GM23248 (cell line): ENCODE results near the gene RIT2. TPM values are rescaled to one million over a fixed set of nuclear protein-coding genes. Genes with fewer than 3 reads are reported as not detected.

Experiments used
- DNase-seq: peaks from one replicate; pipeline ENCODE4 v3.0.0-alpha.2; 2015
- H2AFZ ChIP-seq: fragments of 200-600 bp; sonication (generic); 2 replicates; pipeline ENCODE4 v1.6.1; 2016; ENCODE audit warnings: antibody characterized with exemption
- H3F3A ChIP-seq: fragments of 200-600 bp; sonication (generic); 2 replicates; pipeline ENCODE4 v1.6.1; 2016; ENCODE audit warnings: mild to moderate bottlenecking, antibody characterized with exemption, mixed run types; ENCODE audit not compliant: insufficient read depth
- H3K27ac ChIP-seq: fragments of 200-600 bp; sonication (generic); 2 replicates; pipeline ENCODE4 v1.5.1; 2016; ENCODE audit warnings: mild to moderate bottlenecking
- H3K27me3 ChIP-seq: fragments of 200-600 bp; sonication (generic); replicated peaks from 2 replicates; pipeline ENCODE4 v1.6.1; 2016; ENCODE audit warnings: mild to moderate bottlenecking; ENCODE audit not compliant: insufficient read depth
- H3K36me3 ChIP-seq: fragments of 200-600 bp; sonication (generic); 2 replicates; pipeline ENCODE4 v1.6.1; 2016; ENCODE audit warnings: low read depth, mild to moderate bottlenecking
- H3K4me1 ChIP-seq: fragments of 200-600 bp; sonication (generic); 2 replicates; pipeline ENCODE4 v1.6.1; 2016; ENCODE audit warnings: mild to moderate bottlenecking; ENCODE audit not compliant: insufficient read depth
- H3K4me2 ChIP-seq: fragments of 200-600 bp; sonication (generic); one replicate; pipeline ENCODE4 v1.6.1; 2016; ENCODE audit warnings: mild to moderate bottlenecking; ENCODE audit not compliant: unreplicated experiment
- H3K4me3 ChIP-seq: fragments of 200-600 bp; sonication (generic); 2 replicates; pipeline ENCODE4 v1.5.1; 2016; ENCODE audit warnings: mild to moderate bottlenecking
- H3K79me2 ChIP-seq: fragments of 200-600 bp; sonication (generic); 2 replicates; pipeline ENCODE4 v1.6.1; 2016; ENCODE audit warnings: mild to moderate bottlenecking; ENCODE audit not compliant: insufficient read depth
- H3K9ac ChIP-seq: fragments of 200-600 bp; sonication (generic); 2 replicates; pipeline ENCODE4 v1.6.1; 2016; ENCODE audit warnings: mild to moderate bottlenecking
- H3K9me2 ChIP-seq: fragments of 200-600 bp; sonication (generic); 2 replicates; pipeline ENCODE4 v1.6.1; 2016; ENCODE audit warnings: mixed run types, mild to moderate bottlenecking, moderate library complexity; ENCODE audit not compliant: insufficient read depth
- H3K9me3 ChIP-seq: fragments of 200-600 bp; sonication (generic); one replicate; pipeline ENCODE4 v1.6.1; 2017; ENCODE audit warnings: low read depth
- H4K20me1 ChIP-seq: fragments of 200-600 bp; sonication (generic); 2 replicates; pipeline ENCODE4 v1.6.0; 2016; ENCODE audit not compliant: insufficient read depth
- EZH2 ChIP-seq: fragments of 200-600 bp; sonication (generic); IDR thresholded peaks from 2 replicates; pipeline ENCODE4 v1.6.1; 2018; ENCODE audit warnings: antibody characterized with exemption, mild to moderate bottlenecking; ENCODE audit not compliant: insufficient read depth, poor library complexity, severe bottlenecking
- EZH2phosphoT487 ChIP-seq: fragments of 200-600 bp; sonication (generic); IDR thresholded peaks from 2 replicates; pipeline ENCODE4 v1.6.1; 2018; ENCODE audit warnings: antibody characterized with exemption, moderate library complexity, mild to moderate bottlenecking, low read depth; ENCODE audit not compliant: insufficient read depth
- WGBS, 2 experiments: methylation state at CpG; one replicate each; pipeline ENCODE4 v1.1.6; 2015 to 2017; ENCODE audit warnings: low lambda C conversion rate in 2 of 2, low coverage in 1 of 2; ENCODE audit errors: missing lambda C conversion rate in 2 of 2; 5-methylcytosine and 5-hydroxymethylcytosine counted together
- in situ Hi-C: fragments of 300-500 bp; cut with MboI; formaldehyde crosslinking; loops from 2 replicates; pipeline ENCODE4 v1.15.0; 2020
- polyA plus RNA-seq: library from polyadenylated mRNA; unstranded; fragments of >200 nt; fragmentation: Nextera tagmentation; extraction: Ambion mirVana; gene quantifications from 2 replicates; pipeline ENCODE4 v1.2.1, GENCODE V29; 2016
- total RNA-seq: library from RNA; depleted of rRNA; stranded (reverse); fragments of >200 nt; shearing (Covaris generic); gene quantifications from 2 replicates; pipeline ENCODE4 v1.2.3, GENCODE V29; 2014

Gene RIT2
- total and polyA plus RNA-seq, 2 experiments from 2014 or later: not detected

- Histone ChIP-seq H3K4me3 (no peak overlapping the region), H3K36me3 (no peaks in the 10 kb centered on the region), H3F3A (no peaks in the 10 kb centered on the region), H2AFZ (no peak overlapping the region), H3K4me1 (no peaks in the 10 kb centered on the region), H3K9me3 (no peaks in the 10 kb centered on the region), H3K4me2 (no peak overlapping the region), H3K27ac (no peak overlapping the region), H3K79me2 (no peaks in the 10 kb centered on the region), H3K9ac (no peak overlapping the region), H3K27me3 (no peaks in the 10 kb centered on the region), H4K20me1 (no peaks in the 10 kb centered on the region), H3K9me2 (no peaks in the 10 kb centered on the region)
- WGBS, 2 experiments: 38 to 45% methylated on average over 1 of the region's 1 CpG
- in situ Hi-C loops: no loop called here
- no peak for DNase-seq
- TF ChIP-seq EZH2phosphoT487: no peak
These were observed 355.2 kb downstream of the RIT2 start for GRCh38 chr18:42760290-42760689.

DNA sequence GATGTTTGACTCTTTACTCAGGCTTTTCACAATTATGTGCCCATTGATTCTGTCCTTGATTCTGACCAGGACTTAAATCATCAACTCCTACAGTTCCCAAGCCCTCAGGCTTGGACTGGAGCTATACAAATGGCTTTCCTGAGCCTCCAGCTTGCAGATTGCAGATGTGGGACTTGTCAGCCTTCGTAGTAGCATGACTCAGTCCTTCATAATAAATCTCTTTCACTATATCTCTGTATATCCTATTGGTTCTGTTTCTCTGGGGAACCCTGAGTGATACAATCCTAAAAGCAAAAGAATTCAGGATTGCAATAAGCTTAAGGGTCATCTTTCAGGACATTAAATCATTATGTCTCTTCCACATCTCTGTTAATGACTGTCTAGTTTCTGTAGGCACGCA lies 356.6 kb downstream of the RIT2 start:
- Histone ChIP-seq H3K9me3 (no peaks in the 10 kb centered on the region), H4K20me1 (no peaks in the 10 kb centered on the region), H3K4me1 (no peaks in the 10 kb centered on the region), H3K36me3 (no peaks in the 10 kb centered on the region), H2AFZ (no peak overlapping the region), H3K4me2 (no peak overlapping the region), H3K27ac (no peak overlapping the region), H3K79me2 (no peaks in the 10 kb centered on the region), H3K27me3 (no peaks in the 10 kb centered on the region), H3K4me3 (no peak overlapping the region), H3F3A (no peaks in the 10 kb centered on the region), H3K9me2 (no peaks in the 10 kb centered on the region), H3K9ac (no peak overlapping the region)
- TF ChIP-seq EZH2 (no peak), EZH2phosphoT487 (no peak)
- in situ Hi-C loops: no loop called here
- no peak for DNase-seq
- 30 to 34% methylated on average over 2 of the region's 2 CpGs for WGBS, 2 experiments

DNA sequence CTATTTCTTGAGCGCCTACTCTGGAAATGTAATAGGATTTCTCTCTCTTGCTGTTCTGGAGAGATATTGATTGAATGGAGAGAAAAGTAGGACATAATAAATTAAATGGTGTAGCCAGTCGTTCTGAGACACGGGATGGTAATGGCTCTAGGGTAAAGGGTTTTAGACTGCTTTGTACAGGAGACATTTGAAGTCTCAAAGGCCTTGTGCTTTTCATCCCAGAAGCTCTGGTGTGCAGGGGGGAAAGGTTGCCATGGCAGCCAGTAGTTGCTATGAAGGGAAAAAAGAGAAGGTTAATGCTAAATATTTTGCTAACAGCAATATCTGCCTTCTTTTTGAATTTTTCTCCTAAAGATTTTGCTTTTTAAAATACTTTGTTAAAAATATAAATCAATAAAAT lies 359.3 kb downstream of the RIT2 start:
- Histone ChIP-seq H3K4me2 (no peak overlapping the region), H4K20me1 (no peaks in the 10 kb centered on the region), H3K4me3 (no peak overlapping the region), H3K4me1 (no peaks in the 10 kb centered on the region), H3K27ac (no peak overlapping the region), H3K27me3 (no peaks in the 10 kb centered on the region), H3K79me2 (no peaks in the 10 kb centered on the region), H3K36me3 (no peaks in the 10 kb centered on the region), H2AFZ (no peak overlapping the region), H3F3A (no peaks in the 10 kb centered on the region), H3K9me3 (no peaks in the 10 kb centered on the region), H3K9ac (no peak overlapping the region), H3K9me2 (no peaks in the 10 kb centered on the region)
- 16 to 20% methylated on average over 3 of the region's 3 CpGs for WGBS, 2 experiments
- TF ChIP-seq EZH2 (no peak), EZH2phosphoT487 (no peak)
- in situ Hi-C loops: no loop called here
- no peak for DNase-seq

- Histone ChIP-seq H3K9me3 (no peaks in the 10 kb centered on the region), H3F3A (no peaks in the 10 kb centered on the region), H2AFZ (no peak overlapping the region), H3K9me2 (no peaks in the 10 kb centered on the region), H3K79me2 (no peaks in the 10 kb centered on the region), H3K9ac (no peak overlapping the region), H3K4me1 (no peaks in the 10 kb centered on the region), H3K27ac (no peak overlapping the region), H3K4me2 (no peak overlapping the region), H4K20me1 (no peaks in the 10 kb centered on the region), H3K4me3 (no peak overlapping the region), H3K27me3 (no peaks in the 10 kb centered on the region), H3K36me3 (no peaks in the 10 kb centered on the region)
- in situ Hi-C loops: no loop called here
- no peak for TF ChIP-seq EZH2phosphoT487
- no peak for TF ChIP-seq EZH2
- DNase-seq: no peak
- 48 to 63% methylated on average over 4 of the region's 4 CpGs for WGBS, 2 experiments
These were observed 362.6 kb downstream of the RIT2 start for GRCh38 chr18:42752916-42753315.

GRCh38 chr18:42746794-42747193 lies 368.7 kb downstream of the RIT2 start:
- Histone ChIP-seq H3K79me2 (no peaks in the 10 kb centered on the region), H2AFZ (no peak overlapping the region), H3K4me3 (no peak overlapping the region), H3F3A (no peaks in the 10 kb centered on the region), H3K4me1 (no peaks in the 10 kb centered on the region), H3K9me3 (no peaks in the 10 kb centered on the region), H3K9ac (no peak overlapping the region), H4K20me1 (no peaks in the 10 kb centered on the region), H3K9me2 (no peaks in the 10 kb centered on the region), H3K4me2 (no peak overlapping the region), H3K36me3 (no peaks in the 10 kb centered on the region), H3K27me3 (no peaks in the 10 kb centered on the region), H3K27ac (no peak overlapping the region)
- in situ Hi-C loops: no loop called here
- WGBS, 2 experiments: 15 to 21% methylated on average over 1 of the region's 1 CpG
- TF ChIP-seq EZH2: no peak
- TF ChIP-seq EZH2phosphoT487: no peak
- no peak for DNase-seq
